Measurements from ENCODE around the gene SLC18B1. TPM values are rescaled to one million over a fixed set of nuclear protein-coding genes. Genes with fewer than 3 reads are reported as not detected.
A peak's percentile ranks its signal among the peaks of the same experiment; 100 is the strongest.

The SLC18B1 gene
- total RNA-seq, 2 experiments from 2014 or later, result 5.8 to 6.0 TPM

- no peaks in the 10 kb centered on the region for H4K20me1 ChIP-seq (ENCODE audit: insufficient read depth, low read length)
Measured at GRCh38 chr6:132765560-132765959, 32.9 kb downstream of the SLC18B1 start.

GRCh38 chr6:132764370-132764769 lies 34.1 kb downstream of the SLC18B1 start:
- H2AFZ ChIP-seq (ENCODE audit: low read length), result peak overlapping the region; percentile 82
- no peaks in the 10 kb centered on the region for H3K36me3 ChIP-seq (ENCODE audit: insufficient read depth, low read length)
- H3K4me2 ChIP-seq (ENCODE audit: low read length), result no peak overlapping the region
- no TSS peak for BruUV-seq (replicated peaks)
- no peaks in the 10 kb centered on the region for H3K9me3 ChIP-seq (ENCODE audit: low read length)
- DNase-seq (ENCODE audit: low spot score), result no peak
- H4K20me1 ChIP-seq (ENCODE audit: insufficient read depth, low read length), result no peaks in the 10 kb centered on the region
- intact Hi-C loops (cut with micrococcal nuclease; ENCODE audit: unreplicated experiment), result loop anchor here (5.0 to 10.0 kb wide), 3 partner anchors 252 to 850 kb away; partner anchors contain the start of gene STX7
- H3K79me2 ChIP-seq (ENCODE audit: insufficient read depth, low read depth, low read length), result peaks cover 19% of the 10 kb centered on the region; the same call in 1 of the 2 replicates
- peaks cover 42% of the 10 kb centered on the region for H3K4me1 ChIP-seq (ENCODE audit: insufficient read depth, low read length, poor library complexity, severe bottlenecking)
- H3K9me2 ChIP-seq (ENCODE audit: insufficient read depth, low read length), result no peaks in the 10 kb centered on the region
- H3K4me3 ChIP-seq (ENCODE audit: low read depth, low read length, poor library complexity, severe bottlenecking), result no peak overlapping the region
- TF ChIP-seq EZH2phosphoT487 (IDR thresholded peaks at IDR 0.05; ENCODE audit: borderline replicate concordance, low read depth, low read length) (no peak), CTCF (conservative IDR thresholded peaks at IDR 0.05; ENCODE audit: low read length) (no peak)
- ChIA-PET CTCF (ENCODE audit: unreplicated experiment) (no interaction called here), POLR2A (interaction anchor here (0.5 to 3.4 kb wide), 15 partner anchors 10 to 997 kb away, joined by 3 to 25 read pairs (median 5); partner anchors contain the start of genes RPS12, SLC18B1 and STX7)
- no peak overlapping the region for H3K27ac ChIP-seq (ENCODE audit: low read depth, low read length, poor library complexity, severe bottlenecking)

More at GRCh38 chr6:132765560-132765959, 32.9 kb downstream of the SLC18B1 start:
- H3K4me2 ChIP-seq (ENCODE audit: low read length), result no peak overlapping the region
- no peaks in the 10 kb centered on the region for H3K9me3 ChIP-seq (ENCODE audit: low read length)
- H3K4me1 ChIP-seq (ENCODE audit: insufficient read depth, low read length, poor library complexity, severe bottlenecking), result peaks cover 30% of the 10 kb centered on the region
- intact Hi-C loops (cut with micrococcal nuclease; ENCODE audit: unreplicated experiment), result loop anchor here (10.0 kb wide), 1 partner anchor 851 kb away; no protein-coding TSS in a partner anchor
- TF ChIP-seq EZH2phosphoT487 (IDR thresholded peaks at IDR 0.05; ENCODE audit: borderline replicate concordance, low read depth, low read length), result no peak
- no peak for TF ChIP-seq CTCF (conservative IDR thresholded peaks at IDR 0.05; ENCODE audit: low read length)
- no peak for DNase-seq (ENCODE audit: low spot score)
- CTCF ChIA-PET (ENCODE audit: unreplicated experiment), result no interaction called here
- no peaks in the 10 kb centered on the region for H3K36me3 ChIP-seq (ENCODE audit: insufficient read depth, low read length)
- H3K9me2 ChIP-seq (ENCODE audit: insufficient read depth, low read length), result no peaks in the 10 kb centered on the region
- no peak overlapping the region for H3K4me3 ChIP-seq (ENCODE audit: low read depth, low read length, poor library complexity, severe bottlenecking)
- no peak overlapping the region for H3K27ac ChIP-seq (ENCODE audit: low read depth, low read length, poor library complexity, severe bottlenecking)
- POLR2A ChIA-PET, result interaction anchor here (0.6 to 2.7 kb wide), 11 partner anchors 8 to 339 kb away, joined by 3 to 10 read pairs (median 4); partner anchors contain the start of genes RPS12 and STX7
- H2AFZ ChIP-seq (ENCODE audit: low read length), result no peak overlapping the region
- peaks cover 17% of the 10 kb centered on the region; the same call in 1 of the 2 replicates for H3K79me2 ChIP-seq (ENCODE audit: insufficient read depth, low read depth, low read length)
- no TSS peak for BruUV-seq (replicated peaks)

- DNase-seq (ENCODE audit: low spot score), result peak; percentile 83
- H3K9me2 ChIP-seq (ENCODE audit: insufficient read depth, low read length), result no peaks in the 10 kb centered on the region
- peak overlapping the region; percentile 88 for H3K4me2 ChIP-seq (ENCODE audit: low read length)
- H3K36me3 ChIP-seq (ENCODE audit: insufficient read depth, low read length), result no peaks in the 10 kb centered on the region
- POLR2A ChIA-PET, result interaction anchor here (0.7 to 3.4 kb wide), 22 partner anchors 9 to 1133 kb away, joined by 3 to 25 read pairs (median 4); partner anchors contain the start of genes SLC18B1 and STX7
- peak overlapping the region; percentile 40 for H3K27ac ChIP-seq (ENCODE audit: low read depth, low read length, poor library complexity, severe bottlenecking)
- peaks cover 20% of the 10 kb centered on the region; the same call in 1 of the 2 replicates for H3K79me2 ChIP-seq (ENCODE audit: insufficient read depth, low read depth, low read length)
- no TSS peak for BruUV-seq (replicated peaks)
- intact Hi-C loops (cut with micrococcal nuclease; ENCODE audit: unreplicated experiment), result loop anchor here (2.0 to 10.0 kb wide), 4 partner anchors 52 to 848 kb away; partner anchors contain the start of genes RPS12 and STX7
- CTCF ChIA-PET (ENCODE audit: unreplicated experiment), result no interaction called here
- peak overlapping the region; percentile 68 for H3K4me3 ChIP-seq (ENCODE audit: low read depth, low read length, poor library complexity, severe bottlenecking)
- H3K9me3 ChIP-seq (ENCODE audit: low read length), result no peaks in the 10 kb centered on the region
- H3K4me1 ChIP-seq (ENCODE audit: insufficient read depth, low read length, poor library complexity, severe bottlenecking), result peaks cover 53% of the 10 kb centered on the region
- TF ChIP-seq CTCF (conservative IDR thresholded peaks at IDR 0.05; ENCODE audit: low read length), result no peak
- TF ChIP-seq EZH2phosphoT487 (IDR thresholded peaks at IDR 0.05; ENCODE audit: borderline replicate concordance, low read depth, low read length), result no peak
- H4K20me1 ChIP-seq (ENCODE audit: insufficient read depth, low read length), result no peaks in the 10 kb centered on the region
- peak overlapping the region; percentile 82 for H2AFZ ChIP-seq (ENCODE audit: low read length)
Measured at GRCh38 chr6:132763269-132763668, 35.2 kb downstream of the SLC18B1 start.
